SK-MEL-5 (cell line): Measurements from ENCODE around the gene ZNF548. TPM values are rescaled to one million over a fixed set of nuclear protein-coding genes. Genes with fewer than 3 reads are reported as not detected.
"Not testable (repeated sequence)": the region's sequence is repeated elsewhere in the genome, so short reads cannot be mapped to it uniquely, and the experiment has no call there.

Experiments used
- DNase-seq: peaks from one replicate; pipeline ENCODE4 v3.0.0-alpha.2; 2016; ENCODE audit warnings: low read depth, low spot score
- in situ Hi-C: cut with HindIII; loops from 2 replicates; pipeline ENCODE4 v1.10.0; 2016; ENCODE audit warnings: low sequenced_read_pairs, high pct_unique_total_duplicates, low pct_unique_long_range_greater_than_20kb
- polyA plus RNA-seq, 2 experiments: library from polyadenylated mRNA; depleted of rRNA; stranded (reverse); fragments of >200 nt; gene quantifications; 2 replicates each; pipeline ENCODE4 v1.2.3, GENCODE V29; 2015
- total RNA-seq: library from RNA; depleted of rRNA; stranded (reverse); fragments of >200 nt; shearing (Covaris generic); gene quantifications from 2 replicates; pipeline ENCODE4 v1.2.3, GENCODE V29; 2014; rRNA removed

The ZNF548 gene
- 12.7 and 13.7 TPM in 2 replicates for total RNA-seq
- 8.3 and 10.0 TPM in 2 replicates for polyA plus RNA-seq (2015; cell fraction: cytosol; rRNA removed)
- polyA plus RNA-seq (2015; cell fraction: nucleus; rRNA removed) = 93.2 and 133 TPM in 2 replicates

- in situ Hi-C loops = no loop called here
- peak; percentile 97 for DNase-seq
These were observed at the start of gene ZNF548 for GRCh38 chr19:57389730-57390598. Gene ZNF548 (plus strand): TSS chr19:57389854. CDS start chr19:57390100, 246 bp downstream.

- no peak for DNase-seq
- in situ Hi-C loops = no loop called here
These were observed 47.1 kb upstream of the ZNF548 start for GRCh38 chr19:57342582-57342981.

- in situ Hi-C loops = no loop called here
- DNase-seq = no peak
These were observed 41.5 kb upstream of the ZNF548 start for GRCh38 chr19:57348136-57348535.

GRCh38 chr19:57350877-57351805 is 38.5 kb upstream of the ZNF548 start, which contains the start of gene ZNF304:
Gene ZNF304 (plus strand): TSS chr19:57351271. CDS start chr19:57351665, 394 bp downstream.
- peak; percentile 94 for DNase-seq
- in situ Hi-C loops = no loop called here

GRCh38 chr19:57351867-57352266 is 37.8 kb upstream of the ZNF548 start:
- in situ Hi-C loops = no loop called here

GRCh38 chr19:57355916-57356315 is 33.7 kb upstream of the ZNF548 start:
- in situ Hi-C loops = no loop called here
- no peak for DNase-seq

More at GRCh38 chr19:57351867-57352266, 37.8 kb upstream of the ZNF548 start:
- DNase-seq = no peak

GRCh38 chr19:57357406-57357805 is 32.2 kb upstream of the ZNF548 start:
- DNase-seq = no peak
- in situ Hi-C loops = no loop called here

- in situ Hi-C loops = no loop called here
- no peak for DNase-seq
These were observed 30.4 kb upstream of the ZNF548 start for GRCh38 chr19:57359300-57359699.

- DNase-seq = no peak
- in situ Hi-C loops = no loop called here
These were observed 27.2 kb upstream of the ZNF548 start for GRCh38 chr19:57362419-57362818.

GRCh38 chr19:57362997-57363687 is 26.5 kb upstream of the ZNF548 start, which contains the start of the genes TRAPPC2B and ZNF547:
Gene TRAPPC2B (plus strand): TSS chr19:57363551. CDS start chr19:57364834, 1,283 bp downstream.
Gene ZNF547 (plus strand): TSS chr19:57363551. CDS start chr19:57368556, 5,005 bp downstream.
- in situ Hi-C loops = no loop called here
- DNase-seq = peak; percentile 98

GRCh38 chr19:57363688-57364181 is 25.9 kb upstream of the ZNF548 start:
- DNase-seq = no peak
- in situ Hi-C loops = no loop called here

- in situ Hi-C loops = no loop called here
- DNase-seq = no peak
These were observed 22.9 kb upstream of the ZNF548 start for GRCh38 chr19:57366776-57367175.

- in situ Hi-C loops = no loop called here
- DNase-seq = no peak
These were observed 15.5 kb upstream of the ZNF548 start for GRCh38 chr19:57374179-57374578.

GRCh38 chr19:57374647-57375046 is 15.0 kb upstream of the ZNF548 start:
- DNase-seq, in situ Hi-C loops: not testable (repeated sequence)

GRCh38 chr19:57376151-57376550 is 13.5 kb upstream of the ZNF548 start:
- DNase-seq = no peak
- in situ Hi-C loops = no loop called here

- in situ Hi-C loops = no loop called here
These were observed 12.0 kb upstream of the ZNF548 start for GRCh38 chr19:57377498-57378146.

GRCh38 chr19:57380923-57381322 is 8.7 kb upstream of the ZNF548 start:
- in situ Hi-C loops = no loop called here
- DNase-seq = no peak

More at GRCh38 chr19:57377498-57378146, 12.0 kb upstream of the ZNF548 start:
- no peak for DNase-seq
